ENCODE data around the gene EIF4ENIF1. TPM values are rescaled to one million over a fixed set of nuclear protein-coding genes. Genes with fewer than 3 reads are reported as not detected.
"Not testable (repeated sequence)": the region's sequence is repeated elsewhere in the genome, so short reads cannot be mapped to it uniquely, and the experiment has no call there.

The EIF4ENIF1 gene
- total RNA-seq, 4 donors from 2014 or later = 22.2 to 47.9 (median 26.2) TPM

DNA sequence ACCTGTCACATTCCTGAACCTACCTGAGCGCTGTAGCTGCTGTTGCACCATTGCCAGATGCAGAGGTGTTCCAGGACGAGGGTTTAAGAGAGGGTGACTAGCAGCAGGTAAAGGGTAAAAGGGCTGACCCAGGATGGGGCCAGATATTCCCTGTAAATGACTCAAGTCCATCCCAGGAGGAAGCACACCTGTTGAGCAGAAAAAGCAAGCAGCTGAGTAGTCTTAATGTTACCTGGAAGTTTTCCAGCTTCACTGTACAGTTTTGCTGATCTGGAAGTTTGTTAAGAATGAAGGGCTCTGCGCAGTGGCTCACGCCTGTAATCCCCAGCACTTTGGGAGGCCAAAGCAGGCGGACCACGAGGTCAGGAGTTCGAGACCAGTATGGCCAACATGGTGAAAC, 49.0 kb downstream of the EIF4ENIF1 start:
- no peak for DNase-seq
- H3K9me3 ChIP-seq = no peaks in the 10 kb centered on the region
- TF ChIP-seq, protein P1, sequence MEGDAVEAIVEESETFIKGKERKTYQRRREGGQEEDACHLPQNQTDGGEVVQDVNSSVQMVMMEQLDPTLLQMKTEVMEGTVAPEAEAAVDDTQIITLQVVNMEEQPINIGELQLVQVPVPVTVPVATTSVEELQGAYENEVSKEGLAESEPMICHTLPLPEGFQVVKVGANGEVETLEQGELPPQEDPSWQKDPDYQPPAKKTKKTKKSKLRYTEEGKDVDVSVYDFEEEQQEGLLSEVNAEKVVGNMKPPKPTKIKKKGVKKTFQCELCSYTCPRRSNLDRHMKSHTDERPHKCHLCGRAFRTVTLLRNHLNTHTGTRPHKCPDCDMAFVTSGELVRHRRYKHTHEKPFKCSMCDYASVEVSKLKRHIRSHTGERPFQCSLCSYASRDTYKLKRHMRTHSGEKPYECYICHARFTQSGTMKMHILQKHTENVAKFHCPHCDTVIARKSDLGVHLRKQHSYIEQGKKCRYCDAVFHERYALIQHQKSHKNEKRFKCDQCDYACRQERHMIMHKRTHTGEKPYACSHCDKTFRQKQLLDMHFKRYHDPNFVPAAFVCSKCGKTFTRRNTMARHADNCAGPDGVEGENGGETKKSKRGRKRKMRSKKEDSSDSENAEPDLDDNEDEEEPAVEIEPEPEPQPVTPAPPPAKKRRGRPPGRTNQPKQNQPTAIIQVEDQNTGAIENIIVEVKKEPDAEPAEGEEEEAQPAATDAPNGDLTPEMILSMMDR (IDR thresholded peaks at IDR 0.05) = no peak
- no peak for TF ChIP-seq POLR2A (IDR thresholded peaks at IDR 0.05)
- H3K4me3 ChIP-seq = no peak overlapping the region
- H3K36me3 ChIP-seq = peaks cover 0 to 93% (median 0%) of the 10 kb centered on the region in 3 donors
- no peaks in the 10 kb centered on the region for H3K27me3 ChIP-seq
- no peaks in the 10 kb centered on the region for H3K4me1 ChIP-seq
- no peak overlapping the region for H3K27ac ChIP-seq

DNA sequence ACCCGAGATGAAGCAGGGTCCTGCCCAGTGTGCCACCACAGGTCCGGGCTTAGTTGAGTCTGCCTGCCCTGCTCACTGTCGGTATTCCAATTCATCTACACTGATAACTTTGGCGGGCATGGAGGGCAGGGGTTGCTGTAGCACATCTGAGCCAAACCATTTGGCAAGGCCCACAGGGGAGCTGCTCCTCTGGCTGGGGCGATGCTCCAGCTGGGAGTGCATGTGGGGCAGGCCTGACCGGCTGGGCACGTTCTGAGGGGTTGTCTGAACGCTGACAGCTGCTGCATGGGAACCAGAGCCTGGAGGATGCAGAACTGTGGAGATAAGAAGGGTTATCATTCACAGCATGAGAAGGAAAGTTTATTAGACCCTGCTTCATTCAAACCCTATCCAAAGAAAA, 49.8 kb downstream of the EIF4ENIF1 start:
- Histone ChIP-seq H3K27ac (no peak overlapping the region), H3K4me1 (no peaks in the 10 kb centered on the region), H3K9me3 (no peaks in the 10 kb centered on the region), H3K27me3 (no peaks in the 10 kb centered on the region), H3K36me3 (peaks cover 0 to 96% (median 0%) of the 10 kb centered on the region in 3 donors), H3K4me3 (no peak overlapping the region)
- DNase-seq = no peak
- TF ChIP-seq POLR2A (IDR thresholded peaks at IDR 0.05) = no peak
- TF ChIP-seq, protein P1 (IDR thresholded peaks at IDR 0.05) = no peak

DNA sequence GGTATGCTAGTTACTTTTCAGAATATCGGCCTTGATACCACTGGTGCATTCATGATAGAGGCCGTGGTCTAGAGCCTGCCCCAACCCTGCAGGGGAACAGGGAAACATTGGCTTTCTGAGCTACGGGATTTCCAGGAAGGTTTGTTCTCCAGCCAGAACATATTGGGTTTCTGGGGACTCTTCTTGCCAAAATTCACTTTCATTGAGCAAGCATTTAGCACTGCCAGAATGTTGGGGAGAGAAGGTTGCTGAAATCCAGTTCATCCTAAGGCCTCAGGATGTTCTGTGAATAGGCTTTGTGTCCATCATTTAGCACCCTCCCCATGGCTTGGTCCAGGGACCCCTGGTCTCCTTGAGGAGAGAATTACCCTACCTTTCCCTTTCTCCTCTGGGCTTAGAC, 53.5 kb downstream of the EIF4ENIF1 start:
- no peaks in the 10 kb centered on the region for H3K9me3 ChIP-seq
- no peaks in the 10 kb centered on the region for H3K27me3 ChIP-seq
- no peak for TF ChIP-seq POLR2A (IDR thresholded peaks at IDR 0.05)
- TF ChIP-seq, protein P1 (IDR thresholded peaks at IDR 0.05) = no peak
- peaks cover 0 to 97% (median 0%) of the 10 kb centered on the region in 3 donors for H3K36me3 ChIP-seq
- no peak for DNase-seq
- no peaks in the 10 kb centered on the region for H3K4me1 ChIP-seq
- H3K4me3 ChIP-seq = no peak overlapping the region
- H3K27ac ChIP-seq = no peak overlapping the region

DNA sequence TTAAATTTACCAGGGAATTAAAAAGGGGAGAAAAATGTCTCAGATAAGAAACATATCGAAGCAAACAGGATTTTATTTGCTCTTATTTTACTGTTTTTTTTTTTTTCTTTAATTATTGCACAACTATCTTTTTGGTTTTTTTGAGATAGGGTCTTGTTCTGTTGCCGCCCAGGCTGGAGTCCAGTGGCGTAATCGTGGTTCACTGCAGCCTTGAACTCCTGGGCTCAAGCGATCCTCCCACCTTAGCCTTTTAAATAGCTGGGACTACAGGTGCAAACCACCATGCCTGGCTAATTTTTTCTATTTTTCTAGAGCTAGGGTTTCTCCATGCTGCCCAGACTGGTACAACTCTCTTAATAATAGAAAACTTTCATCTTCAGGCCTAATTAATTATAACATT, 57.7 kb downstream of the EIF4ENIF1 start:
- Histone ChIP-seq H3K4me3 (no peak overlapping the region), H3K4me1 (no peaks in the 10 kb centered on the region), H3K9me3 (no peaks in the 10 kb centered on the region), H3K36me3 (peaks cover 0 to 94% (median 0%) of the 10 kb centered on the region in 3 donors), H3K27ac (no peak overlapping the region), H3K27me3 (no peaks in the 10 kb centered on the region)
- TF ChIP-seq POLR2A (IDR thresholded peaks at IDR 0.05) = no peak
- TF ChIP-seq, protein P1 (IDR thresholded peaks at IDR 0.05) = no peak
- no peak for DNase-seq

DNA sequence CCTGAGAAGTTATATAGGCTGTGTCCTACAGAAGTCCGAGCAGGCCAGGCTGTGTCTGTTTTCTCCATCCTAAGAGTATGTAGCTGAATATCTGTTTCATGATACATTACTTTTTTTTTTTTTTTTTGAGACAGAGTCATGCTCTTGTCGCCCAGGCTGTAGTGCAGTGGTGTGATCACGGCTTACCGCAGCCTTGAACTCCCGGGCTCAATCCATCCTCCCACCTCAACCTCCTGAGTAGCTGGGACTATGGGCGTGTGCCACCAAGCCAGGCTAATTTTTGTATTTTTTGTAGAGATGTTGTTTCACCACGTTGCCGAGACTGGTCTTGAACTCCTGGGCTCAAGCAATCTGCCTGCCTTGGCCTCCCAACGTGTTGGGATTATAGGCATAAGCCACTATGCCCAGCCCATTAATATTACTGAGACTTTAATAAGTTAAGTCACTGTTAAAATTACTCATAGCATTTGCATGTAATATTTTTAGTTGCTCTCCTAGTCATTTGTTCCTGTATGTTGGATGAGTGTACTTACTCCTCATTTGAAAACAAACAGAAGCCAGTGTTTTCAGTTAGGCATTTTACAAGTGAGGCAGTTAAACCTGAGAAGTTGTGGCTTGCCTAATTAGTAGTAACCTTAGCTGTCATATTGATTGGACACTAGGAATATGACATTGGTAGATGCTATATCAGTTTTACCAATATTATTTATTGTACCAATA, 64.2 kb downstream of the EIF4ENIF1 start:
- Histone ChIP-seq H3K27ac (no peak overlapping the region), H3K36me3 (peaks cover 0 to 99% (median 4%) of the 10 kb centered on the region in 3 donors), H3K4me1 (no peaks in the 10 kb centered on the region), H3K9me3 (no peaks in the 10 kb centered on the region), H3K27me3 (no peaks in the 10 kb centered on the region), H3K4me3 (no peak overlapping the region)
- no peak for DNase-seq
- TF ChIP-seq, protein P1 (IDR thresholded peaks at IDR 0.05) = no peak
- no peak for TF ChIP-seq POLR2A (IDR thresholded peaks at IDR 0.05)

DNA sequence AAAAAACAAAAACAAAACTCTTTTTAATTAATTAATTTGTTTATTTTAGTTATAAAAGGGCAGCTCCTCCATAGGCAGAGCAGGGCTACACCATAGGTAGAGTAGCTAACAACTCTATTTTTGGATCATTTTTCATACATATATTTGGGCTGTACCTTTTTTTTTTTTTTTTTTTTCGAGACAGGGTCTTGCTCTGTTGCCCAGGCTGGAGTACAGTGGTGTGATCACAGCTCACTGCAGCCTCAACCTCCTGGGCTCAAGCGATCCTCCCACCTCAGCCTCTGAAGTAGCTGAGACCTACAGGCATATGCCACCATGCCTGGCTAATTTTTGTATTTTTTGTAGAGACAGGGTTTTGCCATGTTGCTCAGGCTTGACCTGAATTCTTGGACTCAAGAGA, 87.3 kb downstream of the EIF4ENIF1 start:
- not testable (repeated sequence) for H3K27me3 ChIP-seq, H3K9me3 ChIP-seq, H3K4me3 ChIP-seq, H3K27ac ChIP-seq, DNase-seq
- Histone ChIP-seq H3K4me1 (peaks cover 0 to 16% (median 3%) of the 10 kb centered on the region in 4 donors), H3K36me3 (peaks cover 0 to 53% (median 0%) of the 10 kb centered on the region in 3 donors)
